Fibroblast of mammary gland (primary cell): ENCODE measurements around the gene TOMM20.

ENCODE experiments used
- DNase-seq: peaks from one replicate; pipeline ENCODE4 v3.0.0-alpha.2; 2010; ENCODE audit warnings: low read depth
- H3K4me3 ChIP-seq: 2 replicates; pipeline ENCODE4 v1.5.1; 2011; ENCODE audit warnings: low read depth, mild to moderate bottlenecking, low read length, moderate library complexity; ENCODE audit not compliant: control insufficient read depth
- CTCF ChIP-seq: conservative IDR thresholded peaks from 2 replicates; pipeline ENCODE4 v1.5.1; 2011; ENCODE audit warnings: low read depth, low read length, inconsistent platforms; ENCODE audit not compliant: control insufficient read depth, insufficient read depth

The TOMM20 gene

GRCh38 chr1:235151033-235151432, 22.4 kb upstream of the TOMM20 start:
- no peak for TF ChIP-seq CTCF
- DNase-seq, result no peak
- H3K4me3 ChIP-seq, result no peak overlapping the region

GRCh38 chr1:235149824-235150223, 21.2 kb upstream of the TOMM20 start:
- no peak for TF ChIP-seq CTCF
- no peak overlapping the region for H3K4me3 ChIP-seq
- no peak for DNase-seq

GRCh38 chr1:235147269-235147668, 18.6 kb upstream of the TOMM20 start:
- no peak for TF ChIP-seq CTCF
- no peak overlapping the region for H3K4me3 ChIP-seq
- DNase-seq, result no peak

GRCh38 chr1:235145639-235146038, 17.0 kb upstream of the TOMM20 start:
- no peak for TF ChIP-seq CTCF
- DNase-seq, result no peak
- no peak overlapping the region for H3K4me3 ChIP-seq

- TF ChIP-seq CTCF, result no peak
- no peak for DNase-seq
- no peak overlapping the region for H3K4me3 ChIP-seq
These were observed 14.4 kb upstream of the TOMM20 start for GRCh38 chr1:235142991-235143390.

- TF ChIP-seq CTCF, result no peak
- DNase-seq, result no peak
- no peak overlapping the region for H3K4me3 ChIP-seq
These were observed 10.7 kb upstream of the TOMM20 start for GRCh38 chr1:235139315-235139714.

GRCh38 chr1:235138821-235139220, 10.2 kb upstream of the TOMM20 start:
- no peak for TF ChIP-seq CTCF
- H3K4me3 ChIP-seq, result no peak overlapping the region
- DNase-seq, result no peak
